Uterus (tissue), 4 donors: ENCODE data around the gene CHRND. TPM values are rescaled to one million over a fixed set of nuclear protein-coding genes. Genes with fewer than 3 reads are reported as not detected.

Experiments
- DNase-seq, 2 donors: peaks; one replicate each; pipeline ENCODE4 v3.0.0-alpha.2; 2019 to 2020
- H3K27ac ChIP-seq, 2 donors: fragments of 200-600 bp; sonication (generic); 1 replicate in 1 of 2; 2 replicates in 1 of 2; pipeline ENCODE4 v1.5.1; 2016 to 2018
- H3K27me3 ChIP-seq, 2 donors: fragments of 200-600 bp; sonication (generic); one replicate each; pipeline ENCODE4 v1.5.1; 2018 to 2019; ENCODE audit warnings: control low read depth in 1 of 2
- H3K36me3 ChIP-seq, 2 donors: fragments of 200-600 bp; sonication (generic); one replicate each; pipeline ENCODE4 v1.5.1; 2019; ENCODE audit warnings: control low read depth in 1 of 2
- H3K4me1 ChIP-seq, 2 donors: fragments of 200-600 bp; sonication (generic); one replicate each; pipeline ENCODE4 v1.5.1; 2018 to 2019; ENCODE audit warnings: control low read depth in 1 of 2
- H3K4me3 ChIP-seq, 2 donors: fragments of 200-600 bp; sonication (generic); 1 replicate in 1 of 2; 2 replicates in 1 of 2; pipeline ENCODE4 v1.5.1; 2018 to 2019; ENCODE audit warnings: mild to moderate bottlenecking in 1 of 2
- H3K9me3 ChIP-seq, 2 donors: fragments of 200-600 bp; sonication (generic); one replicate each; pipeline ENCODE4 v1.5.1; 2019; ENCODE audit warnings: control low read depth in 1 of 2
- CTCF ChIP-seq, 4 experiments: fragments of 200-600 bp in 2 of 4; fragments of 450-650 bp in 2 of 4; sonication (generic) in 2 of 4; IDR thresholded peaks; one replicate each; pipeline ENCODE4 v1.5.1; 2016 to 2019; ENCODE audit warnings: antibody characterized with exemption in 4 of 4, mild to moderate bottlenecking in 2 of 4, moderate library complexity in 1 of 4
- POLR2A ChIP-seq, 2 donors: fragments of 450-650 bp; IDR thresholded peaks; one replicate each; pipeline ENCODE4 v1.6.1; 2016; ENCODE audit warnings: antibody characterized with exemption in 2 of 2, mild to moderate bottlenecking in 1 of 2, moderate library complexity in 1 of 2
- intact Hi-C: fragments of 100-400 bp; cut with DNase I; formaldehyde crosslinking; loops from one replicate; pipeline ENCODE4 v1.15.1; 2023; ENCODE audit warnings: low total_unique reads
- total RNA-seq, 4 donors: library from RNA; depleted of rRNA in 3 of 4; stranded (reverse); fragments of >200 nt in 3 of 4; gene quantifications; one replicate each; pipeline versions ENCODE4 v1.1.0 to v1.2.4, GENCODE V29; 2014 to 2023
- donor health status: DM: yes; HTN: yes; CAD: no.

The CHRND gene
- total RNA-seq, 4 donors from 2014 or later = not detected

- Histone ChIP-seq H3K9me3 (no peaks in the 10 kb centered on the region), H3K27me3 (no peaks in the 10 kb centered on the region), H3K4me1 (no peaks in the 10 kb centered on the region), H3K36me3 (no peaks in the 10 kb centered on the region), H3K27ac (no peak overlapping the region), H3K4me3 (no peak overlapping the region)
- TF ChIP-seq CTCF (IDR thresholded peaks at IDR 0.05) = no peak
- no peak for TF ChIP-seq POLR2A (IDR thresholded peaks at IDR 0.05)
- intact Hi-C loops = no loop called here
- no peak for DNase-seq
Observed at GRCh38 chr2:232574674-232575403, 48.9 kb downstream of the CHRND start.

- TF ChIP-seq POLR2A (IDR thresholded peaks at IDR 0.05) (no peak), CTCF (IDR thresholded peaks at IDR 0.05) (no peak)
- intact Hi-C loops = no loop called here
- Histone ChIP-seq H3K36me3 (no peaks in the 10 kb centered on the region), H3K27me3 (no peaks in the 10 kb centered on the region), H3K4me1 (no peaks in the 10 kb centered on the region), H3K4me3 (no peak overlapping the region), H3K27ac (no peak overlapping the region), H3K9me3 (no peaks in the 10 kb centered on the region)
- DNase-seq = no peak
Observed at GRCh38 chr2:232575404-232575746, 49.4 kb downstream of the CHRND start.

- H3K9me3 ChIP-seq = no peaks in the 10 kb centered on the region
- no peak overlapping the region for H3K27ac ChIP-seq
- H3K36me3 ChIP-seq = no peaks in the 10 kb centered on the region
- no peak for TF ChIP-seq CTCF (IDR thresholded peaks at IDR 0.05)
- TF ChIP-seq POLR2A (IDR thresholded peaks at IDR 0.05) = no peak
- no peaks in the 10 kb centered on the region for H3K4me1 ChIP-seq
- no peak for DNase-seq
- H3K27me3 ChIP-seq = no peaks in the 10 kb centered on the region
- H3K4me3 ChIP-seq = no peak overlapping the region
- intact Hi-C loops = no loop called here
Observed at GRCh38 chr2:232576995-232577394, 51.0 kb downstream of the CHRND start.

DNA sequence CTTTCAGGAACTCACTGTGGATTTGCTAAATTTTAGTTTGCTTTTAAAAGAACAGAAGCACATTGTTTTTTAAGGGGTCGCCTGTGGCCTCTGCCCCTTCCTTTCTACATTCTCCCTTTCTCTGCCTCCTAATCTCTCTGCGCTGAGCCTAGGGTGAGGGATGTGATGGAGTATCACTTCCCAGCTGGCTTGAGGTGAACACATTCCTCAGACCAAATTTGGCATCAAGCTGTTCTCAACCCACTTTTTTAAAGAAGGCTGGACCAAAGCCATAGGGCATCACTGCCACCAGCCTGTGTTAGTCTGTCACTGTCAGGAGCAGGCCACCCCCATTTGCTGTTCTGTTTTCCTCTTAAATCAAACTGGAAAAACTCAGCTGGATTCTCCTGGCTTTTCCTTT, 51.9 kb downstream of the CHRND start:
- Histone ChIP-seq H3K27ac (no peak overlapping the region), H3K36me3 (no peaks in the 10 kb centered on the region), H3K27me3 (no peaks in the 10 kb centered on the region), H3K4me3 (no peak overlapping the region), H3K9me3 (no peaks in the 10 kb centered on the region), H3K4me1 (no peaks in the 10 kb centered on the region)
- intact Hi-C loops = no loop called here
- DNase-seq = no peak
- TF ChIP-seq POLR2A (IDR thresholded peaks at IDR 0.05) = no peak
- TF ChIP-seq CTCF (IDR thresholded peaks at IDR 0.05) = no peak

GRCh38 chr2:232578626-232579025, 52.7 kb downstream of the CHRND start:
- H3K4me3 ChIP-seq = no peak overlapping the region
- no peaks in the 10 kb centered on the region for H3K4me1 ChIP-seq
- DNase-seq = no peak
- intact Hi-C loops = no loop called here
- H3K27ac ChIP-seq = no peak overlapping the region
- no peaks in the 10 kb centered on the region for H3K27me3 ChIP-seq
- H3K36me3 ChIP-seq = no peaks in the 10 kb centered on the region
- TF ChIP-seq CTCF (IDR thresholded peaks at IDR 0.05) (no peak), POLR2A (IDR thresholded peaks at IDR 0.05) (no peak)
- no peaks in the 10 kb centered on the region for H3K9me3 ChIP-seq
